Upper lobe of left lung (tissue), 4 donors: Measurements from ENCODE around the gene ADAP2.

Experiments
- POLR2AphosphoS5 ChIP-seq, 2 donors: sonication (generic); formaldehyde crosslinking; IDR thresholded peaks; one replicate each; pipeline ENCODE4 v1.5.1; 2017; ENCODE audit warnings: antibody characterized with exemption in 2 of 2
- TF ChIP-seq, protein P1 (sequence below), 6 experiments: fragments of 450-650 bp in 4 of 6; fragments of 200-600 bp in 2 of 6; sonication (generic) in 2 of 6; IDR thresholded peaks; one replicate each; pipeline ENCODE4 v1.5.1; 2016 to 2019; ENCODE audit warnings: antibody characterized with exemption in 6 of 6

DNA sequence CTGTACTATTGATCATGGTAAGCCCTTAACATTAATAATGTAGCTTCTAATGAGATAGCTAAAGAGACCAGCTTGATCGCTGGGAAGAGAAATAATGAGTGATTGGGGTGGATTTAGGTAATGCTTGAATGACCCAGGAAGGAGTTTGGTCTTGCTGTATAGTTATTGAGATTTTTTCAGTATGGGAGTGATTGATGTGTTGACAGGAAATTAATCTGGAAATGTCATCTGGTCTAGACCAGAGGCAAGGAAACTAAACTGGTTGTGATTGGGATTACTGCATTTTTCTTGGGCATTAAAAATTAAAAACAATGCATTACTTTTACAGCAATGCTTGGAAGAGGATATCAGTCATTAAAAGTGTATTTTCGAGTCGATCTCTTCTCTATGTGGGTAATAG is 27.5 kb upstream of the ADAP2 start:
- TF ChIP-seq, protein P1, sequence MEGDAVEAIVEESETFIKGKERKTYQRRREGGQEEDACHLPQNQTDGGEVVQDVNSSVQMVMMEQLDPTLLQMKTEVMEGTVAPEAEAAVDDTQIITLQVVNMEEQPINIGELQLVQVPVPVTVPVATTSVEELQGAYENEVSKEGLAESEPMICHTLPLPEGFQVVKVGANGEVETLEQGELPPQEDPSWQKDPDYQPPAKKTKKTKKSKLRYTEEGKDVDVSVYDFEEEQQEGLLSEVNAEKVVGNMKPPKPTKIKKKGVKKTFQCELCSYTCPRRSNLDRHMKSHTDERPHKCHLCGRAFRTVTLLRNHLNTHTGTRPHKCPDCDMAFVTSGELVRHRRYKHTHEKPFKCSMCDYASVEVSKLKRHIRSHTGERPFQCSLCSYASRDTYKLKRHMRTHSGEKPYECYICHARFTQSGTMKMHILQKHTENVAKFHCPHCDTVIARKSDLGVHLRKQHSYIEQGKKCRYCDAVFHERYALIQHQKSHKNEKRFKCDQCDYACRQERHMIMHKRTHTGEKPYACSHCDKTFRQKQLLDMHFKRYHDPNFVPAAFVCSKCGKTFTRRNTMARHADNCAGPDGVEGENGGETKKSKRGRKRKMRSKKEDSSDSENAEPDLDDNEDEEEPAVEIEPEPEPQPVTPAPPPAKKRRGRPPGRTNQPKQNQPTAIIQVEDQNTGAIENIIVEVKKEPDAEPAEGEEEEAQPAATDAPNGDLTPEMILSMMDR (IDR thresholded peaks at IDR 0.05), result no peak
- no peak for TF ChIP-seq POLR2AphosphoS5 (IDR thresholded peaks at IDR 0.05)
